NCI-H1048 (cell line): ENCODE results near the gene AVPR2.

ENCODE experiments used
- DNase-seq: peaks from one replicate; lab custom pipeline; 2025; lab: John Stamatoyannopoulos, UW

Gene AVPR2

DNA sequence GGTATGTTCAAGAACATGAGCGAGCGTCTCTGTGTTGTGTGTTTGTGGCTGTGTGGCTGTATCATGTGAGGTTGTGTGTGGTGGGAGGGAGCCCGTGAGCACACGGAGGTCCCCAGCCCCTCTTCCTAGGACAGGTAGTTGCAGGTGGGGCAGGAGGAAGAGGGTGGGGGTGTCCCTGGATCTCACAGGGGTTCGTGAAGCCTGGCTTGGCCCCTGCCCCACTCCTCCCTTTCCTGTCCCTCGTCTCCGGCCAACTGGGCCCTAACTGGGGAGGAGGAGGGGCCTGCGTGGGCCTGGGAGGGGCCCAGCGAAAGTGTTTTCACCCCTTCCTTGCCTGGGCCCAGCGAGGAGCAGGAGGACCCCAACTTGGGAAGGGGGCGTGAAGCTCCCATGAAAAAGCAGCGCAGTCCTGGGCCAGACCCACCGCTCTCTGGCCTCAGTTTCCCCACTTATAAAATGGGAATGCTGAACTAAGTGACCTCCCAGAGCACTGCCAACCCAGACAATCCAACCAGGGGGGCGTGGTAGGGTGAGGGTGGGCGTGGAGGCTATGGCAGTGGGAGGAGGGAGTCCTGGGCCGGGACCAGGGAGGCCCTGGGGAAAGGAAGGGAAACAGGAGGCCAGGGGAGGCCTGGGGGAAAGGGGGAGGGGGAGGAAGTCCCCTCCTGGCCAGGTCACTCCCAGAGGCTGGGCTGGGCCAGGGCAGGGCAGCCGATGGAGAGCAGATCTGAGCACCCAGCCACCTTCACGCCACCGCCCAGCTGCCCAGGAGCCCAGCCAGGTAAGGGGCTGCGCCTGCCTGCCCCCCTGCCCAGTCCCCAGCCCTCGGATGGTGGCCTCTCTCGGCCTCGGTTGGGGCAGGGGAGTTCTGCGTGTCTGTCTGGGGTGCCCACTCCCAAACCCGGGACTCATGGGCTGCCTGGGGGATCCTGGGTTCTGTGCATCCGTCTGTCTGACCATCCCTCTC is at the start of gene AVPR2:
Gene AVPR2 (plus strand): TSS at position 683 of the 967 bp plus-strand sequence. CDS start 473 bp downstream, outside the sequence.
- DNase-seq = no peak

DNA sequence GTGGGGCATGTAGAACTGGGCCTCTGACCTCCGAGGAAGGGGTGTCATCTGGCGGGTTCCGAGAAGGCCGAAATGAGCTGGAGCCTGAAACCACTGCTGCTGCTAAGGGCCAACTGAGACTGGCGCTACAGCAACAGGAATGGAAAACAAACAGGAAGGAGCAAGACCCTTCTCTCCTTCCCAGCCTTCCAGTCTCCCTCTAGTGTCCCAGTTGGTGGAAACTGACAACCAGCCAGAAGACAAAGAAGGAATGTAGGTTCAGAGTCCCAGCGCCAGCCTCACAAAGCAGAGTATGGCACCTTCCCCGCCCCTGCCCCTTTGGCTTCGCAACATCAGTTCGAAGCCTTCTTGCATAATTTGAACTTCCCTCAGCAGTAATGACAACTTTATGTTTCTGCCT is 49.8 kb upstream of the AVPR2 start:
- DNase-seq = no peak

DNA sequence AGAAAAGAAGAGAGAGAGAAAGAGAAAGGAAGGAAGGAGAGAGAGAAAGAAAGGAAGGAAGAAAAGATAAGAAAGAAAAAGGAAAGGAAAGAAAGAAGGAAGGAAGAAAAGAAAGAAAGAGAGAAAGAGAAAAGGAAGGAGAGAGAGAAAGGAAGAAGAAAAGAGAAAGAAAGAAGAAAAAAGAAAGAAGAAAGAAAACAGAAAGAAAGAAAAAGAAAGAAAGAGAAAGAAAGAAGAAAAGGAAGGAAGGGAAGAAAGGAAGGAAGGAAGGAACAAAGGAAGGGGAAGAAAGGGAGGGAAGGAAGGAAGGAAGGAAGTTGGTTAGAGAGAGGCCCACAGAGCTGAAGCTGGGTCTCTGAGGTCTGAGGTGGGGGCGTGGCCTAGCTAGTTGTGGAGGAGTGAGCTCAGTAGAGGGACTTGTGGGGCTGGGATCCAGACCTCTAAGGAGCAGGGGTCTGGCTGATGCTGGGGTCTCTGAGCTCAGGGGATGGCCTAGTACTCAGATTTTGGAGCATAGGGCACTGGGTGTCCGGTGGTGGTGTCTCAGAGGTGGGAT is 47.0 kb upstream of the AVPR2 start:
- no peak for DNase-seq

DNA sequence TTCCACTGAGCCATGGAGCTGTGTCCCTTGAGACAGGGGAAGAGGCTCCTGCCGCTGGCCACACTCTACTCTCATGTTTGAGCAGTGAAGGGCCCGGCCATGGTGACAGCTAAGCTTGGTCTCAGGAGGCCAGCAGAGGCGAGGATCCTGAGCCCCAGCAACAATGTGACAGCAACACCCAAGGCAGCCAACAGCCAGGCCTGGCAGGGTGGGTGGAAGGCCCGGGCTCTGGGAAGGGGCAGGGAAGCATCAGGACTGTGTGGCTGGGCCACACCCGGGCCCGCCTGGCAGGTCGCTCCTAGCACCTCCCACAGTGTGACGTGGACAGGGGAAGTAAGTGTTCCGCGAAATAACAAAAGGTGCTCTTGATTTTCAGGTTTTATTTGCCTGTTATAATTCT is 43.3 kb upstream of the AVPR2 start:
- DNase-seq = no peak

DNA sequence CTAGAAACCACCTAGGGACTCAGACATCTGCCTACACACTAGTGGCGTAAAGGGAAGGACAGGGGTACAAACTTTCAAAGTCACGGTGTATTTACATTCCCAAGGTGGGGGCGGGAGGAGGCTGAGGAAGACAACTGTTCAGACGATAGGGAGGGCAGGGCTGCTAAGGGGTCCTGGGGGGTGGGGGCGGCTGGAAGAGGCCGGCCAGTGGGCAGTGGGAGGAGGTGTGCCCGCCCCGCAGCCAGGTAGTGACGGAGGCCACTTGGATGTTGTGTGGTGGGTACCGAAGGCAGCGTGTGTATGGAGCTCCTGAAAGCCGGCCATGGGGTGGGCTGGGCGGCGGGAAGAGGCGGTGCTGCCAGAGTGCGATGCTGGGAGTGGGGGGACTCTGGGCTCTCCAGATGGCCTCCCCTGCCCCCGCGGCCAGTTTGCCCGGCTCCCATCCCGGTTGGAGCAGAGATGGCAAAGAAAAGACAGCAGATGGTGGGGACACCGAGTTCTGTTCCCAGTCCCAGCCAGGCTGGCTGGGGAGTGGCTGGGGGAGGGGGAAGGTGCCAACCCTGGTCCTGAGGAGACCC is 42.7 kb upstream of the AVPR2 start:
- DNase-seq = no peak

DNA sequence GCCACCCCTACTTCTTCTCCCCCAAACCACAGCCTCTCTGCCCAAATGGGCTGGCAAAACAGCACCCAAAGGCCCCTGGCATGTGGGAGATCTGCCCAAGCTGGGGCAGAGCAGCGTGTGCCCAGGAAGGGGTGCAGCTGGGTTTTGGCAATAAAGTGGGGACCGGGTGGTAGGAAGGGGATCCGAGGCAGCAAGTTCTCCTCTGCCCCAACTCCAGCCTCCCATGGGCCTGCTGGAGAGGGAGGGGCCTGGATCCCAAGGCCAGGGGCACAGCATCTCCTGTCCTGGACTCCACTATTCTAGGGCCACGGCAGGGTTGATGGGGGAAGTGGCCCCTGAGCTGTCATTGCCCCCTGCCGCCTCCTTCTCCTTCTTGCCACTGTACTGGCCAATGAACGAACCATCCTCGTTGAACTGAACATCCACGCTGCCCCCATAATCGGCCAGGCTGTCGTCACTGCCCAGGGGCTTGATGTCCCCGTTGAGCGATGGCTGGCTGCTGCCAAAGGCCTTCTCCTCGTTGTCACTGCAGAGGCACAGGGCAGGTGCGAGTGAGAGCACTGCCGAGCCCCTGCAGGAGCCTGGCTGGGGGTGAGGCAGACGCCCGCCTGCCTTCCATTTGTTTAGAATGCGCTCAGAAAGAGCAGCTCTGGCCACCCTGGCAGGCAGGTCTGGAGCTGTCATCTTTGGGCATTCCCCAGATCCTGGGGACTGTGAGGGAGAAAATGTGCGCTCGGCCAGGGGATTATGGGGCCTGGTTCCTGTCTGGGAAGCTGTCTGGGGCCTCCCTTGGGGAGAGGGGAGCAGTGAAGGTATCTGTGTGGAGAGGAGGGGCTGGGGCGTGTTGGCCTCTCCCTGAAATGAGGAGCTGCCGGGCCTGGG is 41.9 kb upstream of the AVPR2 start:
- no peak for DNase-seq

DNA sequence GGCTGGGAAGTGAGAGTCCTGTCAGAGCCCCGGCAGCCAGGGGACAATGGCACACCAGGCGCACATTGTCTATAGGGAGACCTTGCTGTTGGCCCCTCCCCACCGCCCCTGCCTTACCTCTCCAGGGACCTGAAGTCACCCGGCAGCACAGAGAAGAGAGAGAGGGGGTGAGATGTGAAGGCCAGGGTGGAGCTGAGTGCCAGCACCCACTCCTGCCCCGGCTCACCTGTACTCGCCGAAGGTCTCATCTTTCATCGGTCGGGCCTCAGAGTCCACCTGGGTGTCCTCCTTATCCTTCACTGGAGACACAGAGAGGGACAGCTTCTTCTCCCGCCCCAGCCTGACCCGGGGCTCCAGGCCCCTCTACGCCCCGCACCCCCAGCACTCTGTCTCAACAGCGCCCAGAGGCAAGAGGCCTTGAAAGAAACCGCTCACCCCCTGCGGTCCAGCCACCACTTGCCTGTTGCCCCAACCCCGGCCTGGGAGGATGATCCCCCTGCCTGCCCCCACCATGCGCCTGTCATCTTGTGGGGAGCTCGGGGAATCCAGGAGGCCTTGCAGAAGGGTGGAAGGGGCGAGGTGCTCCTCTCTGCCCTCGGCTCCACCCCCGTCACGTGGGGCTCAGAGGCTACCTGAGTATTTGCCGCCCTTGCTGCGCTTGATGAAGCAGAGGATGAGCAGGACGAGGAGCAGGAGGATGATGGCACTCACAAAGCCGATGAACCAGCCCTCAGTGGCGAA is 41.1 kb upstream of the AVPR2 start:
- DNase-seq = no peak

DNA sequence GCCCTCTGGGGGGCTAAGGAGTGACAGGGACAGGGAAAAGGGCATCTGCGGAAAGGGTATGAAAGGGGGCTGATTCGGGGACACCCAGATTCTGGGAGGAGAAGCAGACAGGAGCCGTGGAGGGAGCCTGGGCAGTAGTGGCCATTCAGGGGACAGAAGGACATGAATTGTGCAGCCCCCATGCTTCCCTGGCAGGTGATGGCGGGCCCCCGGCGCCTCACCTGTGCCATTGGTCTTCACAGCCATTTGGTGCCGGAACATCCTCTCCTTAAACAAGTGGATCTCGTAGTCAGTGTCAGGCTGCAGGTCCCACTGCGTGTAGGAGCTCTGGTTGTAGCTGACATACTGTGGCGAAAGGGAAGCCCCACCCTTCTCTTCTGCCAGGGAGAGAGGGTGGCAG is 40.4 kb upstream of the AVPR2 start:
- no peak for DNase-seq

DNA sequence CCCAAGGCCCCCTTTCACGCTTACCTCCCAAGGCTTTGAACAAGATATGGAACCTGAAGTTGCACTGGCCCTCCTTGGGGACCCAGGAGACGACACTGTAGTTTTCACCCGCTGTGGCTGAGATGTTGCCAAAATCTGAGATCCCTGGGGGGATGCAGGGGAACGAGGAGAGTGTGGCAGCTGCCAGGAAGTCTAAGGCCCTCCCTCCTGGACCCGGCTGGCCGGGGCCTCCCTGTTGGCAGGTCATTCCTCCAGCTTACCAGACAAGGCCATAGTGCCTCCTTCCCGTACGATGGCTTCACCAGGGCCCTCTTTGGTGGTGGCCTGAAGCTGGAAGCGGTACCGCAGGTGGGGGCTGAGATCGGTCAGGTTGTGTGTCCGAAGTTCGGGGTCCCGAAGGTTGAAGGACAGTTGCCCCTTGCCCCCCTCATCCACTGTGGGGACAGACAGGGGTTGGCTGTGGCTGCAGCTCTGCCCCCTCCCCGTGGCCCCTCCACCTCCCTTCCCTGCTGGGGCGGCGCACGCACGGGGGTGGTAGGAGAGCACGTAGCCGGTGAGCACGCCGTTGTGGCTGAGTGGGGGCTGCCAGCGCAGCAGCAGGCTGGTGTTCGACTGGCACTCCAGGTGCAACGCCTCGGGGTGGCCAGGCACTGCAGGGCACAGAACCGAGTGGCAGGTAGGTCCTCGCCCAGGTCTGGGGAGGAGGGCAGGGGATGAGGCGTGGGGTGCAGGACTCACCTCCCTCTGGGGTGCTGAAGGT is 39.7 kb upstream of the AVPR2 start:
- no peak for DNase-seq

DNA sequence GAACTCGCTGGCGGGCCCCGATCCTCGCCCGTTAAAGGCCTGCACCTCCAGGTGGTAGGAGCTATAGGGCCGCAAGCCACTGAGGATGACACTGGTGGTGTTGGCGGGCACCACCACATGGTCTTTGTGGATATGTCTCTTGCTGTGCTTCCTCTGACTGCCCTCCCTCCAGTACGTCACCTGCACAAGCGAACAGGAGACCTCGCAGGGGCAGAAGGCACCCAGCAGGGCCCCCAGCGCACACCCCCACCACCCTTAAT is 39.2 kb upstream of the AVPR2 start:
- DNase-seq = no peak

DNA sequence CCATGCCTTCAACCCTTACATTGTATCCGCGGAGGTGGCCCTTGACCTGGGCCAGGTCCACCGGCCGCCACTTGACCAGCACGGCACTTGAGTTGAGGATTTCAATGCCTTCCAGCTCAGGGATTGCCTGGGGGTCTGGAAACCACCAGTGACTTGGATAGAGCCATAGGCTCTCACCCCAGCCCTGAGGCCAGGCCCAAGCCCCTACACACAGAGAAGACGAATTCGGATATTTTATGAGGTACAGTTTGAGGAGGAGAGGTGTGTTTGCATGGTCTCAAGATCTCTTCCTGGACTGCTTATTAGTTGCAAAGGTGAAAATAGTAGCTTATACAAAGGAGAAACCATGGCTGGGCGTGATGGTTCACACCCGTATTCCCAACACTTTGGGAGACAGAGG is 38.8 kb upstream of the AVPR2 start:
- DNase-seq = no peak

DNA sequence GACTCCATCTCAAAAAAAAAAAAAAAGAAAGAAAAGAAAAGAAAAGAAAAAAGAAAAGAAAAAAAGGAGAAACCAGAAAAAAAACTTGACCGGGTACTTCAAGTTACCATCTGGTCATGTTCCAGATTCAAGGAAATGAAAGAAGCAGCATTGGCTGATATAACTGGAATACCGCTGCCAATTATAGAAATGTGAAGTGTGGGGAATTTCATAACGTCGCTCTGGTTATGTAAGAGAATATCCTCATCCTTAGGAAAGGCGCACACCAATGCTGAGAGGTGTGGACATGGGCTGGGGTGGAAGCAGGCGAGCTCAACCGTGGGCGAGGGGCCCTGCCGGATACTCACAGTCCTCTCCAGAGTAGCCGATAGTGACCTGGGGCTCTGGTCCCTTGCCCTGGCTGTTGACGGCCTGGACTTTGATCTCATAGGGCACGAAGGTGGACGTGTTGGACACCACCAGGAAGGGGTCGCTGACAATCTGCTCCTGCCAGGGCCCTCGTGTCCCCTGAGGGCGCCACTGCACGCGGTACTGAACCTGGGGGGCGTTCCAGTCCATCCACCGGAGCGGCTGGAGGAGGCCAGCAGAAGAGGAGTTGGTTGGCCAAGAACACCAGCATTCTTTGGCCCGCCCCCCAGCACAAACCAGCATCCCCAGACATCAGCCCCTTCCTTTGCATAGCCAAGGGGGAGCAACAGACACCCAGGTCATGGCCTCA is 38.0 kb upstream of the AVPR2 start:
- no peak for DNase-seq

DNA sequence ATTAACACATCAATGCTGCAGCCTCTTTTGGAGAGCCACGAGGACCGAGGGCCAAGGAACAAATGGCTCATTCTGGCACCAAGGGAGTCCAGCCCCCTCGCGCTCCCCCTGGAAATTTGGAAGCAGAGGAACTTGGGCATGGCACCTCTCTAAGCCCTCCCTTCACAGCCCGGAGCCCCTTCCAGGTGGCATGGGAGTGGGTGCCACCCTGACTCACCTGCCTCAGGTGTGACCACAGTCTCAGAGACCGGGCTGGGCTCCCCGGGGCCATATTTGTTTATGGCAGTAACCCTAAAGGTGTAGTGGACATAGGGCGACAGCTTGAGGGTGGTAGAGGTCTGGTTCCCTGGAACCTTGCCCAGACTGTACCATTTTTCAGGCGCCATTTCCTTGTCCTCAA is 37.3 kb upstream of the AVPR2 start:
- no peak for DNase-seq

DNA sequence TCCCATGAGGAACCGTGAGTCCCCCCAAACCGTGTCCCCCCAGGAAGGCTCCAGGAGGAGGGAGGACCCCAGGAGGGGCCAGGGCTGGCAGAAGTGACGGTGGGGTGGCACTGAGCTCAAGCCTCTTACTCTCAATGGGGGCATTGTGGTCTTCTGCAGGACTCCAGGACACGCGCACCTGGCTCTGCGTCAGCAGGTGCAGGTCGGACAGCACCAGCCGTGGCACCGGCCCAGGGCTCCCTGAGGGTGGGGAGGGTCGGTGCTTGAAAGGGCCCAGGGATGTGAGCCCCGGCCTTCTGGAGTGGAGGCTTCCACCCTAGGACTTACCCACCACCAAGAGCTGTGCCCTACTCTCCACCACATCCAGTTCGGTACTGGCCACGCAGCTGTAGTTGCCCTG is 36.8 kb upstream of the AVPR2 start:
- no peak for DNase-seq

DNA sequence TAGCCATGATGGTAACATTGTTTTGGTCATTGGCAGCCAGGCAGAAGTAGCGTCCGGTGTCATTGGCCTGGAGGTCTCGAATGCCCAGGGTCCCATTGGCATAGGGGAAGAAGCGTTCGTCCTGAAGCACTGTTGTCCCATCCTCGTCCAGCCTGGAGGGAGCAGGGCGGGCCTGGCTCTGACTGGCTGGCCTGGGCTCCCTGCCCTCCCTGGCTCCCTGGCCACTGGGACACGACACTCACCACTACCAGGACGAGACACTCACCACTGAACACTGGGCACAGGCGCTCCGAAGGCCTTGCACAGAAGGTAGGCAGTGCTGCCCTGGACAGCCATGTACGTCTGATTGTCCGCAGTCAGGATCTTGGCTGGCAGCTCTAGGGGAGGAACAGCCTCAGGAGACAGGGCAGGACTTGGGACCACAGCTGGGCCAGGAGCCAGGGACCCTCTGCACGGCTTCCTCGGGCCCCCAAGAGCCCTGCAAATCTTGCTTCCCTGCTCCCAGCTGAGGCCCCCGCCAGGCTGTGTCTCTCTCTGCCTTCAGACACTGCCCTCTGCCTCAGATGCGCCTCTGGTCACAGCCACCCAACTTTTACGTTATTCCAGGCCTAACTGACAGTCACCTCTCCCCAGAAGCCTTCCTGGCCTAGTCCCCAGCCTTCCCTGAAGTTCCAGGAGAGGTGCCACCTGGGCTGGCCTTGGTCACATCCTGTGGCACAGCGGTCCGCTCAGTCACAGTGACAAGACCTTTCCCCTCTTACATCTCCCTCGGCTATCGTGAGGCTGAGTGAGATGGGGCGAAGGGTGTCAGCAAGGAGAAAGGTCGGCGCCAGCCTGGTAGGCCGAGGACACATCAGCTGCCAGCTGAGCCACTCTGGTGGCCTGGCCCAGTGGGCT is 35.6 kb upstream of the AVPR2 start:
- no peak for DNase-seq

DNA sequence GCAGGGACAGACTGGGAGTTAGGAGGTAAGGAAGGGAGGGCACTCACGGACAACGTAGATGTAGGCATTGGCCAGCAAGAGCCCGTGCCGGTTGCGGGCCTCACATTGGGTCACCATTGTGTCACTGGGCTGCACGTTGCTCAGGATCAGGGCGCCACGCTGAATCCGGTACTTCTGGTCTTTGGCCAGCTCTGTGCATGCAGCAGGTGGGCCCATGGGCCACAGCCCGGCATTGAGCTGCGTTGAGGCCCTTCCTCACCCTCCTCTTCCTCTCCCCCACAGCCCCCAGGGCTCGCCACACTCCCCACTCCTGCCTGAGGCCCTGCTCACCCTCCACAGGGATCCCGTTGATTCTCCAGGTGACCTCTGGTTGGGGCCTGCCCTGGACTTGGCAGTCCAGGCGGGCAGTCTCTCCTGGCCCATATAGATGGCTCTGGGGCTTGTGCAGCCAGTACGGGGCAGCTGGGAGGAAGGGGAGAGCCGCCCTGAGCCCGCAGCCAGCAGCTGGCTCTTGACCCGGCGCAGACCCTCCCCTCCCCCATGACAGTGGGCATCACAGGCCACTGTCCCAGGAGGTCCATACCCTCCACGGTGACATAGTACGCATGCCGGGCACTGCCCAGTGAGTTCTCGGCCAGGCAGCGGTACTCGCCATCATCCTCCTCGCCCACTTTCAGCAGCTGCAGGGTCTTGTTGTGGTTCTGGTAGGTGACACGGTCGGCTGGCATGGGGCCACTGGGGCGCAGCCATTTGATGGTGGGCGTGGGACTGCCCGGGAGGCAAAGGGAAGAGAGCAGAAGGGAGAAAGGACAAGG is 34.8 kb upstream of the AVPR2 start:
- no peak for DNase-seq

DNA sequence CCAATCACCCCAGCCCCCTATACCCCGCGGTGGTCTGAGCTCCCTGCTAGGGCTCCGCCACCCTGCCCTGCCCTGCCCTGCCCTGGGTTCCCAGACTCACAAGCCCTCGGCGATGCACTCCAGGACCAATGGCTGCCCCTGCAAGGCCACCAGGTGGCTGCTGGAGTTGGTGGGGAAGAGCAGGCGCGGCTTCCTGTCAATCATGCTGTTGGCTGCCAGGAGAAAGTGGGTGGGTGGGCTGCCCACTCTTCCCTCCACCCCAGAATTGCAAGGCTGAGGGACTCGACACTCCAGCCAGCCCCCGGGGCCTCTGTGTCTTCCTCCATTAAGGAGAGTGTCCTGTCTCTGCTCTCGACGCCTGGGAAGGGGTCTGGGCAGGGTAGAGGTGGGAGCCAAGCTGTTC is 34.2 kb upstream of the AVPR2 start:
- no peak for DNase-seq

DNA sequence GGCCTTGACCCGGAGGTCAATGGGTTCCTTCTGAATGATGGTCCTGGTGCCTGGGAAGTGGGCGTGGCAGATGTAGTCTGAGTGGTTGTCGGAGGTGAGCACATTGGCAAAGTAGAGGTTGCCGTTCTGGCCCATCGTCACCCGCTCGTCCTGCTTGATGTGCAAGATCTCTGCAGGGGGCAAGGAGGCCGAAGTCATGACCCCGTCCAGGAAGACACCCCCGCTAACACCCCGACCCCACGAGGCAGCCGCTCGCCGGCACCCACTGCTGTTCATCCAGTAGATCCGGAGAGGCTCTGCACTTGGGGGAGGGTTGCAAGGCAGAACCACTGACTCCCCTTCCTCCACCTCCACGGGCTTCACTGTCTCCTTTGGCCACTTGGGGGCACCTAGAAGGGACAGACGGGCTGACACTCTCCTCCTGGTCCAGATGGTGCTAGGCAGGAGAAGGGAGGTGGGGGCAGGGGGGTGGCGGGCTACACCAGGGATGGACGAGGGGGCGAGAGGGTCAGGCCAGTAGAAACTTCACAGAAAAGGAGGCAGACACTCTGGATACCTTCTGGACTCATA is 33.6 kb upstream of the AVPR2 start:
- no peak for DNase-seq
